Muscle layer of colon (tissue), 2 donors: Measurements from ENCODE around the gene ATG3.
A peak's percentile ranks its signal among the peaks of the same experiment; 100 is the strongest.
"Not testable (repeated sequence)": the region's sequence is repeated elsewhere in the genome, so short reads cannot be mapped to it uniquely, and the experiment has no call there.

Source experiments
- H3K27ac ChIP-seq: one replicate; pipeline ENCODE4 v1.7.0; 2013; ENCODE audit warnings: low read depth, mild to moderate bottlenecking, low read length, moderate library complexity
- H3K27me3 ChIP-seq, 2 donors: one replicate each; pipeline ENCODE4 v1.7.0; 2013; ENCODE audit warnings: low read length in 2 of 2, mild to moderate bottlenecking in 2 of 2; ENCODE audit not compliant: insufficient read depth in 2 of 2, control insufficient read depth in 1 of 2
- H3K36me3 ChIP-seq: one replicate; pipeline ENCODE4 v1.7.0; 2013; ENCODE audit warnings: mild to moderate bottlenecking, low read length; ENCODE audit not compliant: insufficient read depth
- H3K4me1 ChIP-seq: one replicate; pipeline ENCODE4 v1.7.0; 2013; ENCODE audit warnings: mild to moderate bottlenecking, low read length; ENCODE audit not compliant: insufficient read depth
- H3K4me3 ChIP-seq, 2 donors: one replicate each; pipeline ENCODE4 v1.7.0; 2013; ENCODE audit warnings: low read length in 2 of 2, low read depth in 1 of 2, mild to moderate bottlenecking in 1 of 2, moderate library complexity in 1 of 2
- H3K9ac ChIP-seq: one replicate; pipeline ENCODE4 v1.7.0; 2013; ENCODE audit warnings: low read length
- H3K9me3 ChIP-seq: one replicate; pipeline ENCODE4 v1.7.0; 2013; ENCODE audit warnings: mild to moderate bottlenecking, low read length
- donor health status: abdominal sarcoma.
- donor health status: Adenocarcinoma of cecum.

ATG3 gene

GRCh38 chr3:112587336-112587735 lies 25.6 kb upstream of the ATG3 start:
- no peaks in the 10 kb centered on the region for H3K4me1 ChIP-seq
- H3K27ac ChIP-seq, result no peak overlapping the region
- H3K27me3 ChIP-seq, result no peaks in the 10 kb centered on the region
- H3K4me3 ChIP-seq, result no peak overlapping the region
- peaks cover 7% of the 10 kb centered on the region for H3K36me3 ChIP-seq
- no peak overlapping the region for H3K9ac ChIP-seq
- H3K9me3 ChIP-seq, result no peaks in the 10 kb centered on the region

- H3K4me1 ChIP-seq, result no peaks in the 10 kb centered on the region
- H3K9me3 ChIP-seq, result no peaks in the 10 kb centered on the region
- no peak overlapping the region for H3K9ac ChIP-seq
- no peak overlapping the region for H3K4me3 ChIP-seq
- no peak overlapping the region for H3K27ac ChIP-seq
- no peaks in the 10 kb centered on the region for H3K27me3 ChIP-seq
- H3K36me3 ChIP-seq, result peaks cover 16% of the 10 kb centered on the region
These were observed 24.0 kb upstream of the ATG3 start for GRCh38 chr3:112585782-112586181.

- H3K36me3 ChIP-seq, result peaks cover 17% of the 10 kb centered on the region
- no peak overlapping the region for H3K9ac ChIP-seq
- H3K27ac ChIP-seq, result no peak overlapping the region
- H3K4me1 ChIP-seq, result no peaks in the 10 kb centered on the region
- no peaks in the 10 kb centered on the region for H3K27me3 ChIP-seq
- H3K9me3 ChIP-seq, result no peaks in the 10 kb centered on the region
- H3K4me3 ChIP-seq, result no peak overlapping the region
These were observed 21.3 kb upstream of the ATG3 start for GRCh38 chr3:112583105-112583504.

GRCh38 chr3:112582244-112582874 lies 20.6 kb upstream of the ATG3 start:
- H3K4me1 ChIP-seq, result no peaks in the 10 kb centered on the region
- H3K27ac ChIP-seq, result no peak overlapping the region
- peaks cover 17% of the 10 kb centered on the region for H3K36me3 ChIP-seq

GRCh38 chr3:112579697-112580096 lies 17.9 kb upstream of the ATG3 start:
- H3K27ac ChIP-seq, result no peak overlapping the region

More at GRCh38 chr3:112582244-112582874, 20.6 kb upstream of the ATG3 start:
- Histone ChIP-seq H3K9me3 (no peaks in the 10 kb centered on the region), H3K4me3 (no peak overlapping the region), H3K9ac (no peak overlapping the region), H3K27me3 (no peaks in the 10 kb centered on the region)

GRCh38 chr3:112579232-112579631 lies 17.5 kb upstream of the ATG3 start:
- H3K9me3 ChIP-seq, result no peaks in the 10 kb centered on the region
- H3K4me3 ChIP-seq, result no peak overlapping the region
- no peaks in the 10 kb centered on the region for H3K27me3 ChIP-seq
- H3K9ac ChIP-seq, result no peak overlapping the region
- peaks cover 17% of the 10 kb centered on the region for H3K36me3 ChIP-seq
- H3K27ac ChIP-seq, result no peak overlapping the region
- H3K4me1 ChIP-seq, result no peaks in the 10 kb centered on the region

More at GRCh38 chr3:112579697-112580096, 17.9 kb upstream of the ATG3 start:
- no peaks in the 10 kb centered on the region for H3K27me3 ChIP-seq
- no peaks in the 10 kb centered on the region for H3K9me3 ChIP-seq
- H3K4me3 ChIP-seq, result no peak overlapping the region
- no peaks in the 10 kb centered on the region for H3K4me1 ChIP-seq
- no peak overlapping the region for H3K9ac ChIP-seq
- H3K36me3 ChIP-seq, result peaks cover 17% of the 10 kb centered on the region

GRCh38 chr3:112572701-112573100 lies 10.9 kb upstream of the ATG3 start:
- Histone ChIP-seq H3K27ac (no peak overlapping the region), H3K36me3 (peaks cover 30% of the 10 kb centered on the region), H3K4me1 (no peaks in the 10 kb centered on the region), H3K4me3 (no peak overlapping the region), H3K9ac (no peak overlapping the region), H3K9me3 (no peaks in the 10 kb centered on the region), H3K27me3 (no peaks in the 10 kb centered on the region)

- Histone ChIP-seq H3K36me3 (peaks cover 34% of the 10 kb centered on the region), H3K9ac (no peak overlapping the region), H3K9me3 (no peaks in the 10 kb centered on the region), H3K27me3 (no peaks in the 10 kb centered on the region), H3K4me1 (no peaks in the 10 kb centered on the region), H3K4me3 (no peak overlapping the region), H3K27ac (no peak overlapping the region)
These were observed 7.5 kb upstream of the ATG3 start for GRCh38 chr3:112569265-112569664.

GRCh38 chr3:112568642-112569041 lies 6.9 kb upstream of the ATG3 start:
- Histone ChIP-seq H3K36me3 (peaks cover 34% of the 10 kb centered on the region), H3K27me3 (no peaks in the 10 kb centered on the region), H3K27ac (no peak overlapping the region), H3K4me1 (peaks cover 1% of the 10 kb centered on the region), H3K9me3 (no peaks in the 10 kb centered on the region), H3K4me3 (no peak overlapping the region), H3K9ac (no peak overlapping the region)

- Histone ChIP-seq H3K4me1 (peaks cover 18% of the 10 kb centered on the region), H3K27ac (no peak overlapping the region), H3K4me3 (no peak overlapping the region), H3K36me3 (peaks cover 15% of the 10 kb centered on the region), H3K9ac (no peak overlapping the region), H3K9me3 (no peaks in the 10 kb centered on the region), H3K27me3 (no peaks in the 10 kb centered on the region)
These were observed 3.2 kb upstream of the ATG3 start for GRCh38 chr3:112564940-112565305.

- peaks cover 23% of the 10 kb centered on the region for H3K4me1 ChIP-seq
- peaks cover 14% of the 10 kb centered on the region for H3K36me3 ChIP-seq
- not testable (repeated sequence) for H3K4me3 ChIP-seq, H3K9me3 ChIP-seq, H3K27ac ChIP-seq, H3K27me3 ChIP-seq, H3K9ac ChIP-seq
These were observed 2.6 kb upstream of the ATG3 start for GRCh38 chr3:112564247-112564939.

- Histone ChIP-seq H3K9me3 (no peaks in the 10 kb centered on the region), H3K27ac (peak overlapping the region; percentile 62), H3K9ac (peak overlapping the region; percentile 69), H3K36me3 (peaks cover 9% of the 10 kb centered on the region), H3K4me1 (peaks cover 30% of the 10 kb centered on the region), H3K4me3 (peak overlapping the region; percentile 72 to 89), H3K27me3 (no peaks in the 10 kb centered on the region)
These were observed 353 bp downstream of the ATG3 start for GRCh38 chr3:112561484-112561733.
